Stomach (tissue), 9 donors: ENCODE data around the gene LSM5. TPM values are rescaled to one million over a fixed set of nuclear protein-coding genes. Genes with fewer than 3 reads are reported as not detected.

Experiments used
- DNase-seq, 2 donors: peaks; one replicate each; pipeline versions ENCODE4 v3.0.0 to v3.0.0-alpha.2; 2013 to 2019
- H3K27ac ChIP-seq, 5 donors: fragments of 200-600 bp in 4 of 5; sonication (generic) in 4 of 5; one replicate each; pipeline ENCODE4 v1.5.1; 2013 to 2019; ENCODE audit warnings: mild to moderate bottlenecking in 1 of 5, moderate library complexity in 1 of 5
- H3K27me3 ChIP-seq, 3 donors: fragments of 200-600 bp; sonication (generic); one replicate each; pipeline ENCODE4 v1.5.1; 2017 to 2019; ENCODE audit warnings: mixed run types in 1 of 3
- H3K36me3 ChIP-seq, 4 donors: fragments of 200-600 bp; sonication (generic); 1 replicate in 3 of 4; 2 replicates in 1 of 4; pipeline ENCODE4 v1.5.1; 2016 to 2019
- H3K4me1 ChIP-seq, 4 donors: fragments of 200-600 bp; sonication (generic); one replicate each; pipeline ENCODE4 v1.5.1; 2016 to 2019
- H3K4me3 ChIP-seq, 4 donors: fragments of 200-600 bp; sonication (generic) in 3 of 4; one replicate each; pipeline ENCODE4 v1.5.1; 2016 to 2019; ENCODE audit warnings: mild to moderate bottlenecking in 1 of 4
- H3K9me3 ChIP-seq, 4 donors: fragments of 200-600 bp; sonication (generic); one replicate each; pipeline ENCODE4 v1.5.1; 2016 to 2019
- CTCF ChIP-seq, 7 experiments: fragments of 450-650 bp in 4 of 7; fragments of 200-600 bp in 3 of 7; sonication (generic) in 3 of 7; IDR thresholded peaks; one replicate each; pipeline ENCODE4 v1.5.1; 2016 to 2019; ENCODE audit warnings: antibody characterized with exemption in 7 of 7, control low read depth in 2 of 7, mild to moderate bottlenecking in 1 of 7
- EP300 ChIP-seq: sonication (generic); formaldehyde crosslinking; IDR thresholded peaks from one replicate; pipeline ENCODE4 v1.6.1; 2017; ENCODE audit warnings: antibody characterized with exemption
- POLR2A ChIP-seq, 4 donors: fragments of 450-650 bp; IDR thresholded peaks; one replicate each; pipeline ENCODE4 v1.6.1; 2016; ENCODE audit warnings: antibody characterized with exemption in 4 of 4, control low read depth in 2 of 4, mild to moderate bottlenecking in 1 of 4, moderate library complexity in 1 of 4
- POLR2AphosphoS5 ChIP-seq, 3 donors: sonication (generic); formaldehyde crosslinking; IDR thresholded peaks; one replicate each; pipeline ENCODE4 v1.6.1; 2016; ENCODE audit warnings: antibody characterized with exemption in 3 of 3
- WGBS, 5 donors: extraction: QIAGEN DNeasy Blood & Tissue Kit in 3 of 5; methylation state at CpG; one replicate each; pipeline versions ENCODE4 v1.1.5 to v1.1.7; 2013 to 2018; 5-methylcytosine and 5-hydroxymethylcytosine counted together
- intact Hi-C: fragments of 100-400 bp; cut with DNase I; formaldehyde crosslinking; loops from one replicate; pipeline ENCODE4 v1.15.1; 2023; ENCODE audit warnings: low total_unique reads
- polyA plus RNA-seq, 3 donors: library from polyadenylated mRNA; stranded (reverse); fragments of 200-250 nt; gene quantifications; one replicate each; pipeline ENCODE4 v1.2.3, GENCODE V29; 2013
- total RNA-seq, 5 donors: library from RNA; depleted of rRNA; stranded (reverse); fragments of >200 nt; gene quantifications; one replicate each; pipeline versions ENCODE4 v1.1.0 to v1.2.3, GENCODE V29; 2014 to 2016
- donor health status: healthy with polysubstance abuse.
- donor health status: Bipolar disorder and iron deficiency.
- donor health status: healthy.

The LSM5 gene
- total and polyA plus RNA-seq, 8 donors, result 2.9 to 109 (median 43.8) TPM

- no peaks in the 10 kb centered on the region for H3K27me3 ChIP-seq
- H3K9me3 ChIP-seq, result no peaks in the 10 kb centered on the region
- H3K4me1 ChIP-seq, result no peaks in the 10 kb centered on the region
- TF ChIP-seq POLR2AphosphoS5 (IDR thresholded peaks at IDR 0.05) (no peak), EP300 (no peak), CTCF (IDR thresholded peaks at IDR 0.05) (no peak), POLR2A (IDR thresholded peaks at IDR 0.05) (no peak)
- peak overlapping the region in 1 of 5 donors; percentile 26 for H3K27ac ChIP-seq
- DNase-seq, result peak in 1 of 2 donors; percentile 14
- H3K36me3 ChIP-seq, result peaks cover 0 to 26% (median 21%) of the 10 kb centered on the region in 4 donors
- H3K4me3 ChIP-seq, result no peak overlapping the region
- 15 to 33% (median 25%) methylated on average over 3 of the region's 3 CpGs for WGBS, 5 donors
- intact Hi-C loops, result no loop called here
Observed at GRCh38 chr7:32481921-32482320, 8.3 kb downstream of the LSM5 start.

- DNase-seq, result no peak
- no peak for TF ChIP-seq POLR2AphosphoS5 (IDR thresholded peaks at IDR 0.05)
- TF ChIP-seq EP300, result no peak
- TF ChIP-seq POLR2A (IDR thresholded peaks at IDR 0.05), result no peak
- Histone ChIP-seq H3K9me3 (no peaks in the 10 kb centered on the region), H3K27me3 (no peaks in the 10 kb centered on the region), H3K36me3 (peaks cover 0 to 19% (median 13%) of the 10 kb centered on the region in 4 donors), H3K4me1 (no peaks in the 10 kb centered on the region), H3K27ac (peak overlapping the region in 1 of 5 donors; percentile 26), H3K4me3 (no peak overlapping the region)
- WGBS, 5 donors, result 45 to 58% (median 48%) methylated on average over 1 of the region's 1 CpG
- intact Hi-C loops, result no loop called here
Observed at GRCh38 chr7:32481176-32481575, 9.0 kb downstream of the LSM5 start.

- Histone ChIP-seq H3K27ac (no peak overlapping the region), H3K4me3 (no peak overlapping the region), H3K27me3 (no peaks in the 10 kb centered on the region), H3K4me1 (no peaks in the 10 kb centered on the region), H3K36me3 (peaks cover 0 to 5% (median 2%) of the 10 kb centered on the region in 4 donors), H3K9me3 (no peaks in the 10 kb centered on the region)
- WGBS, 5 donors, result 68 to 89% (median 70%) methylated on average over 2 of the region's 2 CpGs
- peak in 1 of 2 donors; percentile 75 for DNase-seq
- peak in 5 of 7 experiments; percentile 30 to 71 (median 49) for TF ChIP-seq CTCF (IDR thresholded peaks at IDR 0.05)
- no peak for TF ChIP-seq POLR2A (IDR thresholded peaks at IDR 0.05)
- no peak for TF ChIP-seq EP300
- no peak for TF ChIP-seq POLR2AphosphoS5 (IDR thresholded peaks at IDR 0.05)
- intact Hi-C loops, result loop anchor here (10.0 kb wide), 1 partner anchor 735 kb away; no protein-coding TSS in a partner anchor
Observed at GRCh38 chr7:32479574-32480200, 10.5 kb downstream of the LSM5 start.

GRCh38 chr7:32477649-32477980, 12.6 kb downstream of the LSM5 start:
- WGBS, 5 donors, result 91 to 100% (median 92%) methylated on average over 1 of the region's 1 CpG
- no peaks in the 10 kb centered on the region for H3K4me1 ChIP-seq
- H3K36me3 ChIP-seq, result no peaks in the 10 kb centered on the region
- TF ChIP-seq EP300 (no peak), POLR2AphosphoS5 (IDR thresholded peaks at IDR 0.05) (no peak), CTCF (IDR thresholded peaks at IDR 0.05) (no peak), POLR2A (IDR thresholded peaks at IDR 0.05) (no peak)
- intact Hi-C loops, result loop anchor here (10.0 kb wide), 1 partner anchor 733 kb away; no protein-coding TSS in a partner anchor
- H3K4me3 ChIP-seq, result no peak overlapping the region
- H3K9me3 ChIP-seq, result no peaks in the 10 kb centered on the region
- DNase-seq, result no peak
- no peaks in the 10 kb centered on the region for H3K27me3 ChIP-seq
- H3K27ac ChIP-seq, result no peak overlapping the region
